ENCODE data around the gene FLRT2.

FLRT2 gene

DNA sequence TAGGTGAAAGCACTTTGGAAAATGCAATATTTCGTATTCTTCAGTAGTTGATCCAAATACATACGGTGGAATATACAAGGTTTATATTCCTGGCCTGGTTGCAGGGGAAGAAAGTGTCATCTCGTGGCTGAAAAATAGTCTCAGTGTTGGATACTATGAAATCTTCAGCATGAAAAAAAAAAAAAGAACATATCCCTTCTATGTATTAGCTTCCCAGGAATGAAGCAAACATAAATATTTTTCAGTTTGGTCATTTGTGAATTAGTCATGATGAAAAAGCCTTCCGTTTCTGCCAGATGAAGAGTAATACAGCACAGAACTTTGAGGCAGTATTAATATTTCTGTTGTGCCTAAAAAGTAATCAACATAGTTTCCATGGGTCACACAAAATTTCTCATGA lies 36.7 kb downstream of the FLRT2 start:
- no peak for DNase-seq

- DNase-seq, result no peak
Observed at GRCh38 chr14:85572011-85572410, 42.1 kb downstream of the FLRT2 start.

DNA sequence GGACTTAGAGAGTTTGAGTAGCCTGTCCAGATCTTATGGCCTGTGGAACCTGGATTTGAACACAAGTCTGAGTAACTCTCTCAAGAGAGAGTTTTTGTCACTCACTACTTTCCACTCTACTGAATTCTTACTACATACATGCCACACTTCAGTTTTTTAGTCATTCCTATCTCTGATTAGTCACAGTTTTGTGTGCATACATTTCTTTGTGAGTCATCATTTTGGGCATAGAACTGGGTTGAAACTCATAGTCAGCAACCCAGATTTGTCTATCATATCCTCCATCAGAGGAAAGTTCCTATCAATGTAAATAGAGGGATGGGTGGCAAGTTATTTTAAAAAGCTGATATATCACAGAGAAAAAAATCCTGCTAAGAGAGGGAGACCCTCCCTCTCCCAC lies 42.9 kb downstream of the FLRT2 start:
- no peak for DNase-seq

GRCh38 chr14:85573406-85573805 lies 43.5 kb downstream of the FLRT2 start:
- DNase-seq, result no peak

DNA sequence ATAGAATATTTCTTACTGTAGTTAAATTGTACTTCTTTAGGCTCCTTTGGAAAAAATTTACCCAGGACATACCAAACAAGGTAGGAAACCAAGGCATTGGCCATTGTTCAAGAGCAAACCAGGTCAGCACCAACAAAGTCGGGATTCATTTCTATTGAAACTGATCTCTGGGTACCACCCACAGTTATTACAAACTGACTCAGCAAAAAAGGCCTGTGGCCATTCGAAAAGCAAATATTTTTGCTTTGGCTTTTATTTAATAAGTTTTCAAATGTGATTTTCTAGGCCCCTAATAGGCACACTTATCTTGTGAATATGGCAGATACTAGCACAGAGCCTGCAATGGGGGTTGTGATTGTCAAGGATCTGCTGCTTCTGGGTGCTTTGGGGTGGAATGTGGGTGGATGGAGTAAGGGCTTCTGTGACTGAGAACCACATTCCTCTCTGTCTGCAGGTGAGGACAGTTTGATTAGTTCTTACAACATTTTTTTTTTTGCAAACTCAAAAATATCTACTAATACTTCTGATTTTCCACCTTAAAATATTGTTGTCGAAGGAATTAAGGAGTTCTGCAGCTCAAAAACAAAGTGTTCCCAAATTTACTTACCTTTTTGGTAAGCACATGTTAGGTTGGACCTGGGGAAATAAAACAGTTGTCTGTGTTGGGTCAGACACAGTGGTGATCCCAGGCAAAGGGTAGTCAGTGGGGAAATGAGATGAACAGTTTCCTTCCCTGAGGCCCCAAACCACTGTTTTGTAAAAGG lies 45.1 kb downstream of the FLRT2 start:
- no peak for DNase-seq

DNA sequence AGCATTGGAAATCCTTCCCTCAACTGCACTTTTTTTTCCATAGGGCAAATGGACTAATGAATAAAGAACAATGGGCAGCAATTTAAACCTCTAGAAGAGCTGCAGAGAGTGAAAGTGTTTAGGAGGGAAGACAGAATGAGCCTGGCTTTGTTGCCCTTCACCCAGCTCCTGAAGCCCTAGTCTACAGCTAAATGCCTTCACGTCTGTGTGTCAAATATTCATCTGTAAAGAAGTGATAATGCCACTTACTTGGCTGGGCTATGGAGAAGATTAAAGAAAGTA lies 45.6 kb downstream of the FLRT2 start:
- no peak for DNase-seq

DNA sequence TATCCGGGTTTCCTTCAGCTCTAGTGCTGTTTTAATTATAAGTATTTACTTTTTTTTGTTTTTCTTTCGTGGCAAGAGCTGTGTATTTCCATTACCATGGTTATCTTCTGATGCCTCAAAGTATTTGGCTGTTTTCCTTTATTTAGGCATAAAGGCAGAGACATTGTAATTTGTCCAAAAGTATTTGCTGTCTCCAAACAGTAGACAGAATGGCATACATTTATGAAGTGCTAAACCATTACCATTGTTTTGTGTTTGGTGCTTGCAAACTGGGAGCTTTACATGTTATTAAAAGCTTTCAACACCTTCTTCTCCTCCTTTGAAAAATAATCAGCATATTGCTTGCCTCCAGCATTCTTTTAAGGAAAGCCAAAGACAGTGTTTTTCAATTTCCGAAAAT lies 46.3 kb downstream of the FLRT2 start:
- DNase-seq, result no peak

- DNase-seq, result no peak
Observed at GRCh38 chr14:85576848-85577542, 47.1 kb downstream of the FLRT2 start.

- no peak for DNase-seq
Observed at GRCh38 chr14:85577543-85578114, 47.7 kb downstream of the FLRT2 start.

DNA sequence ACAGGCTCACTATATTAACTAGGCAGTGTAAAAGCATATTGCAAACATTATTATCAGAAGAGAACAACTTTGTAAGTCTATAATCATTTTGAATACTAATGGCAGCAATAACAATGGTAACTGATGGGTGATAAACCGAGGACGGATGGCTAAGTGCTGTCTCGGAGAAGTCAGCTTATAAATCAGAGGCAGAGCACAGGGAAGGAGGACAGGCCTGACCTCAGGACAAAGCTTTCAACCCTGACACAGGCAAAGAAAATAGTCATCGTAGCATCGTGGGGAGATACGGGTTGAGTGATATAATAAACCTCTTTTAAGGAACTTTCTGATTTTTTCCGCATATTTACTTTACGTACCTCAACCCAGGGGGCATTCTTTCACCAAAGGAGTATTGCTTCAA lies 48.4 kb downstream of the FLRT2 start:
- DNase-seq, result no peak

- no peak for DNase-seq
Observed at GRCh38 chr14:85578930-85579329, 49.0 kb downstream of the FLRT2 start.

- DNase-seq, result no peak
Observed at GRCh38 chr14:85579942-85580341, 50.0 kb downstream of the FLRT2 start.

- no peak for DNase-seq
Observed at GRCh38 chr14:85580536-85581140, 50.7 kb downstream of the FLRT2 start.

- DNase-seq, result no peak
Observed at GRCh38 chr14:85581691-85582090, 51.7 kb downstream of the FLRT2 start.

DNA sequence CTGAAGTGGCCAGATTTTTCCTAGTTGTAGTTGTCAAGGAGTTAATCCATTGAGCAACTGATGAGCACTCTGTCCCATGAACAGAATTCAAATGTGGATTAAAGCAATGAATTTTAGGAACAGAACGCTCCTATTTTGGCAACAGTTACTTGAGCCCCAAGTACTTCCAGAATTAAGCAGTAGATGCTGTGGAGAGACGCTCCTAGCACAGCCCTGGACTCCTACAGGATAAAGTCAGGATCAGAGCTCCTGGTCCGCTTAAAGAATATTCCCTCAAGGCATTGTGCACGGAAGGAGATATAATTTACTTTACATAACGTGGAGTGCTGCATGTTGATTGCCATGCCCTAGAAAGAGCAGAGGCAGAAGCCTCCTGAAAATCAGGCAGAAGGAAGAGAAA lies 53.4 kb downstream of the FLRT2 start:
- DNase-seq, result no peak

DNA sequence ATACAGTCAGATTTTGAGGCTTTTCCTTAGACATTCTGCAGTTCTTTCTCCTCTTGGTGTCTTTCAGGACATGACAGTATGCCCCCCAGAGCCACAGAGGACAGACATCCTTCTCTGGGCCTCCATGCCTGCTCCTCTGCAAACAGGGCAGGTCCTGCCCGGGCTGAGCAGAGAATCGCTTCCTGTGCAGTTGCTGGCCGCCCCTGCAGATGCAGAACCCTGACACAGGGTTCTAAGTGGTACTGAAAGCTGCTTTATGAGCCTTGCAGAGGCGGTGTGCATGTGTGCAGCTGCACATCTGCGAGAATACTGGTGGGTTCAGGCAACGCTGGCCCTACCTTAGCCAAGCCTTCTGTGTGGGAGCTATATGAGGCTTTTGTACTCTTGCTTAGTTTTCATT lies 54.5 kb downstream of the FLRT2 start:
- no peak for DNase-seq

DNA sequence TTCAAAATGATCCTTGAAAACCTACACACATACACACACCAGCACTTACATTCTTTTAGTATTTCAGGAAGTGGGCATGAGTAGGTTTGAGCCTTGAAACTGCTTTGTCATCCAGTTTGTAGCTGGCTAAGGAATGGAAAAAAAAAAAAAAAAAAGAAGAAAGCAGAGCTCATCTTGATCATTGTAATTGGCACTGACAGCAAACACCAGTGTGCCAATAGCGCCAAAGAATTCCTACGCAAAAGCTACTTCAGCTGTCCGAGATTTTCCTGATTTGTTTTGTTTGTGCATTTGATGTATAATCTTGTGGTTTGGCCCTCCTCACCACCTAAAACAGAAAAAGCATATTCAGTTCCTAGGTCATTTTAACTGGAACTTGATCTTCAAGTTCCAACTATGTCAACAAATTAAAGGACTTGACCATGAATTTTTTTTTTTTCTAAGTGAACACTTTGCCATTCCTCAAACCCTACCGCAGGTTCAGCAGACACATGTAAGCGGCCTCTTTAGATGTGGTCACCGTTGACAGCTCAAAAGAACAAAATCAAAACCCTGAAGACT lies 57.3 kb downstream of the FLRT2 start:
- DNase-seq, result no peak

DNA sequence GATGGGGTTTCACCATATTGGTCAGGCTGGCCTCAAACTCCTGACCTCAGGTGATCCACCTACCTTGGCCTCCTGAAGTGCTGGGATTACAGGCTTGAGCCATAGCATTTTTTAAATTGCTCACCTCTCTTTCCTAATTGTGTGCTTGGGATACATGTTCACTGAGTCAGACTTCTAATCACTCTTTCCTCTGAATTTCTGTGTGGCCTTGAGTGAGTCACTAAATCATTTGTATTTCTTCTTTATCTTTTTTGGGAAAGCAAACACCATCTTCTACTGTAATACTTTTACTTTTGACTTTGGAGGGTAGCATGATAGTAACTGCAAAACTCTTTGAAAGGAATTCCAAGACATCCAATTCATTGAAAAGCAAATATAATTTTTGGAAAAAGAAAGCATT lies 60.8 kb downstream of the FLRT2 start:
- DNase-seq, result no peak

DNA sequence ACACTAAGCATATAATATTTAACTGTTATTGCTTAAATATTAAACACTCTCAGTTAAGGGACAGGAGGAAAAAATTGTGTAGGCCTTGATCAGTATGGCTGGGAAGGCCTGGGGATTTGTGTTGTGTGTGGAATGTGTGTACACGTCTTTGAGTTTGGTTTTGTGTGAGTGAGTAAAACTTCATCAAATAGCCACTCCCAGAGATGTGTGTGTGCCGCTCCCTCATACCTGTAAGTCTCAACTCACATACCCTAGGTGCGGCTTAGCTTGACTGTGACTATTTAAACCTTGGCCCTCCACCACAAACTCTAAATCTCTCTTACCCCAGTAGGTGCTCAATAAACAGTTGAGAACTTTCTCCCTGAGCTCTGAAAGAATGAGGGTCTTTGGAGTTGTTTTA lies 64.3 kb downstream of the FLRT2 start:
- DNase-seq, result no peak

GRCh38 chr14:85595981-85596380 lies 66.0 kb downstream of the FLRT2 start:
- no peak for DNase-seq

GRCh38 chr14:85596562-85596961 lies 66.6 kb downstream of the FLRT2 start:
- no peak for DNase-seq

GRCh38 chr14:85597701-85598100 lies 67.8 kb downstream of the FLRT2 start:
- no peak for DNase-seq

DNA sequence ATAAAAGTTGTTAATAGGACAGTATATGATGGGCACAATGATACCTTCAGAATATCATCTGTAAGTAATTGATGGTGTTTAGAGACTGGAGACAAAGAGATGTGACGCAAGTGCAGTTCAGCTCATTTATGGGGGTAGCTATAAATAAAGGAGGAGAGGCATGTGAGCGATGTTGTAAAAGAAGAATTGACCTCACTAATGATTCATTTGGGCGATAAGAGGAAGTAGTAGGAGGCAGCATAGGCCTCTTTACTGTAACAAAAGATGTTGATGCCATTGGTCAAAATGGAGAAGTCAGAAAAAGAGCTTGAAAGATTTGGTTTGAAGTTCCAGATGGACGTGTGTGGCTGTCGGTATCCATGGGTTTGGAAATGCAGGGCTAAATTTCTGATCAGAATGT lies 70.0 kb downstream of the FLRT2 start:
- DNase-seq, result no peak

DNA sequence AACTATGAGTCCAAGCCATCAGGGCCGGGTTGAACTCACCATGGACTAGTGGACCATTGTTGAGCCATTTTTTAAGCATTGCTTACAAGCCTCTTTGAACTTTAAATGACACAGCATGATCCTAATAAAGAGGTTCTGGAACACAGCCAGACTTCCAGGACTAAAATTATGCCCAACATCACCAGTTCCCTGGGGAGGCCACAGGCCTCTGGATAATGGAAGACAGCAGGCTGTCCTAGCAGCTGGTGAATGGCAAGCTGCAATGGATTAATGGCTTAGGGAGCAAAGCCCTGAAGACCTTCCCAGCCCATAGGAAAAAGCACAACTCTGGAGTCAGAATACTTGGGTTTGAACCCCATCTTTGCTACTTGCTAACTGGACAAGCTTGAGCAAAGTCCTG lies 71.3 kb downstream of the FLRT2 start:
- no peak for DNase-seq
